Nephron (organoid): ENCODE results near the gene CTR9.

ENCODE experiments used
- H3K27ac Mint-ChIP-seq, 3 experiments: 2 replicates each; pipeline ENCODE4 v1.8.0; 2020; ENCODE audit warnings: mixed read lengths in 3 of 3, mild to moderate bottlenecking in 2 of 3, moderate library complexity in 1 of 3
- H3K27me3 Mint-ChIP-seq: 2 replicates; pipeline ENCODE4 v1.8.0; 2021; ENCODE audit warnings: low read depth, mild to moderate bottlenecking, moderate library complexity, mixed read lengths
- H3K36me3 Mint-ChIP-seq: 2 replicates; pipeline ENCODE4 v1.8.0; 2020; ENCODE audit warnings: low read depth, mixed read lengths
- H3K4me1 Mint-ChIP-seq: 2 replicates; pipeline ENCODE4 v1.8.0; 2020; ENCODE audit warnings: mixed read lengths
- H3K4me3 Mint-ChIP-seq, 3 experiments: 2 replicates each; pipeline ENCODE4 v1.8.0; 2020; ENCODE audit warnings: mild to moderate bottlenecking in 3 of 3, mixed read lengths in 3 of 3, moderate library complexity in 2 of 3
- H3K9me3 Mint-ChIP-seq: 2 replicates; pipeline ENCODE4 v1.8.0; 2020; ENCODE audit warnings: mixed read lengths
- CTCF ChIP-seq, 3 experiments: fragments of 200-600 bp; sonication (generic); IDR thresholded peaks; one replicate each; pipeline ENCODE4 v1.5.0; 2021; ENCODE audit warnings: antibody characterized with exemption in 3 of 3; ENCODE audit not compliant: unreplicated experiment in 3 of 3

The CTR9 gene

GRCh38 chr11:10716122-10716521 is 34.9 kb upstream of the CTR9 start:
- Mint-ChIP-seq H3K36me3 (no peaks in the 10 kb centered on the region), H3K27ac (peak overlapping the region; percentile 40 to 67 (median 51)), H3K4me1 (peaks cover 9% of the 10 kb centered on the region), H3K9me3 (no peaks in the 10 kb centered on the region), H3K4me3 (no peak overlapping the region), H3K27me3 (no peaks in the 10 kb centered on the region)
- TF ChIP-seq CTCF (IDR thresholded peaks at IDR 0.05; ENCODE audit: unreplicated experiment in 3 of 3) = no peak

DNA sequence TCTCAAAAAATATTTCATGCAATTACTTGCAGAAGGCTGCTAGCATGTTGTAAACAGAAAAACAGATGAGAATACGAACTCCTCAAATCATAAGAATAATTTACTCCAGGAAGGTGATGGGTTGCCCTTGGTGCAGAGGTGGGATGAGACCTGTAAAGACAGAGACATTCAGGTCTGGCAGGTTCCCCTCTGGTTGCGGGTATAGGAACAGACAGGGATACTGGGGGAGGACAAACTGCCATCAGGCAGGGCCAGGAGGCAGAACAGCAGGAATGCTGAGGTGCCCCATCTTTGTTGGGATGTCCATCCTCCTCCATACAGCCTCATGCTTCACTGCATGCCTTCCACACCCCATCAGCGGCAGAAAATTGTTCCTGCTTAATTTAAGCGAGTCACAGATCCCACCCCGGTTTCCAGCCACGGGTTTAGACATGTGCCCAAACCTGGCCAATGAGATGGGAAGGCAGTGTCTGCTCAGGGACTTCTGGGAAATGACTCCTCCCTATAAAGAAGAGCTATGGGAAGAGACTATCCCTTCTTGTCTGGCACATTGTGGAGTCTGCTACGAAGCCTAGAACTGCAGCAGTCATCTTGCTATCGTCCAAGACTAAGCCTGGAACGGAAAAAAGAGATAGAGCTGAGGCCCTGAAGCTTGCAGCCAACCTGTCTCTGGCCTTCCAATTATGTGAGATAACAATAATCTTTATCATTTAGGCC is 34.3 kb upstream of the CTR9 start:
- Mint-ChIP-seq H3K4me3 (no peak overlapping the region), H3K27me3 (no peaks in the 10 kb centered on the region), H3K9me3 (no peaks in the 10 kb centered on the region), H3K27ac (peak overlapping the region; percentile 40 to 67 (median 51)), H3K4me1 (peaks cover 9% of the 10 kb centered on the region), H3K36me3 (peaks cover under 1% of the 10 kb centered on the region)
- TF ChIP-seq CTCF (IDR thresholded peaks at IDR 0.05; ENCODE audit: unreplicated experiment in 3 of 3) = no peak

GRCh38 chr11:10719616-10720015 is 31.4 kb upstream of the CTR9 start:
- peaks cover 4% of the 10 kb centered on the region for H3K36me3 Mint-ChIP-seq
- no peak overlapping the region for H3K27ac Mint-ChIP-seq
- no peak for TF ChIP-seq CTCF (IDR thresholded peaks at IDR 0.05; ENCODE audit: unreplicated experiment in 3 of 3)
- no peaks in the 10 kb centered on the region for H3K9me3 Mint-ChIP-seq
- no peak overlapping the region for H3K4me3 Mint-ChIP-seq
- no peaks in the 10 kb centered on the region for H3K27me3 Mint-ChIP-seq
- H3K4me1 Mint-ChIP-seq = peaks cover 9% of the 10 kb centered on the region

GRCh38 chr11:10720881-10721376 is 30.1 kb upstream of the CTR9 start:
- Mint-ChIP-seq H3K9me3 (no peaks in the 10 kb centered on the region), H3K4me1 (peaks cover 7% of the 10 kb centered on the region), H3K36me3 (peaks cover 4% of the 10 kb centered on the region), H3K4me3 (no peak overlapping the region), H3K27ac (no peak overlapping the region), H3K27me3 (no peaks in the 10 kb centered on the region)
- no peak for TF ChIP-seq CTCF (IDR thresholded peaks at IDR 0.05; ENCODE audit: unreplicated experiment in 3 of 3)

DNA sequence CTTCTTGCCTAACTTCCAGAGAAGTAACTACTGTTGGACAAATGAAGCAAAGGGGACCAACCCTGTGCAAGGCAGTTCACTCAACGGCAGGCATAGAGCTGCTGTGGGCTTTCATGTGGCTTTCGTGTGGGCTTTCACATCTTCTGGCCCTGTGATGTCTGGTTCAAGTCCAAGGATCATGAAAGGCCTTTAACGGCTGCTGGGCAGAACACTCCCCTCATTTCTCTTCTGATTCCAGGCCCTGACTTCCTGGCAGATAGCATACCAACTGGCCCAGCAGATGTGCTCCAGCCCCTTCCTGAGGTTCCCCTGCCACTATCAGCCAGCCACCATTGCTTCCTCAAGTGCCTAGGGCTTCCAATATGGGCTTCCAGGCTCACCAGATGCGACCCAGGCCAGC is 28.7 kb upstream of the CTR9 start:
- Mint-ChIP-seq H3K36me3 (peaks cover 4% of the 10 kb centered on the region), H3K27ac (no peak overlapping the region), H3K9me3 (no peaks in the 10 kb centered on the region), H3K27me3 (no peaks in the 10 kb centered on the region), H3K4me3 (no peak overlapping the region), H3K4me1 (peaks cover 4% of the 10 kb centered on the region)
- no peak for TF ChIP-seq CTCF (IDR thresholded peaks at IDR 0.05; ENCODE audit: unreplicated experiment in 3 of 3)
